Large intestine (tissue), 3 donors: ENCODE data around the gene RASGRP3. TPM values are rescaled to one million over a fixed set of nuclear protein-coding genes. Genes with fewer than 3 reads are reported as not detected.
"Not testable (repeated sequence)": the region's sequence is repeated elsewhere in the genome, so short reads cannot be mapped to it uniquely, and the experiment has no call there.

Experiments
- DNase-seq, 2 donors: peaks; one replicate each; pipeline versions ENCODE4 v3.0.0 to v3.0.0-alpha.2; 2013
- H3K27ac ChIP-seq: one replicate; pipeline ENCODE4 v1.5.1; 2013; ENCODE audit warnings: low read length
- H3K27me3 ChIP-seq: 2 replicates; pipeline ENCODE4 v1.6.1; 2013; ENCODE audit warnings: low read length; ENCODE audit not compliant: control insufficient read depth, insufficient read depth
- H3K36me3 ChIP-seq: 2 replicates; pipeline ENCODE4 v1.6.1; 2013; ENCODE audit warnings: low read length; ENCODE audit not compliant: control insufficient read depth, insufficient read depth
- H3K4me1 ChIP-seq: one replicate; pipeline ENCODE4 v1.6.1; 2013; ENCODE audit warnings: low read length; ENCODE audit not compliant: control insufficient read depth, insufficient read depth
- H3K4me3 ChIP-seq: one replicate; pipeline ENCODE4 v1.5.1; 2013; ENCODE audit warnings: low read length
- H3K9me3 ChIP-seq: one replicate; pipeline ENCODE4 v1.6.1; 2013; ENCODE audit warnings: mild to moderate bottlenecking, low read depth, low read length, moderate library complexity; ENCODE audit not compliant: control insufficient read depth
- WGBS: methylation state at CpG from one replicate; pipeline ENCODE4 v1.1.5; 2013; ENCODE audit warnings: low lambda C conversion rate; ENCODE audit not compliant: insufficient coverage; 5-methylcytosine and 5-hydroxymethylcytosine counted together
- polyA plus RNA-seq: library from polyadenylated mRNA; unstranded; fragments of 120-200 nt; gene quantifications from one replicate; pipeline ENCODE4 v1.2.1, GENCODE V29; 2013

RASGRP3 gene
- polyA plus RNA-seq, 1 donor = 11.2 TPM

GRCh38 chr2:33437815-33438214 lies 38.6 kb upstream of the RASGRP3 start:
- H3K27me3 ChIP-seq = no peaks in the 10 kb centered on the region
- no peaks in the 10 kb centered on the region for H3K4me1 ChIP-seq
- no peak for DNase-seq
- H3K9me3 ChIP-seq = no peaks in the 10 kb centered on the region
- no peaks in the 10 kb centered on the region for H3K36me3 ChIP-seq
- H3K27ac ChIP-seq = no peak overlapping the region
- 50% methylated on average over 1 of the region's 2 CpGs for WGBS
- H3K4me3 ChIP-seq = no peak overlapping the region

GRCh38 chr2:33441235-33441810 lies 35.1 kb upstream of the RASGRP3 start:
- peak; percentile 13 to 16 for DNase-seq
- no peaks in the 10 kb centered on the region for H3K4me1 ChIP-seq
- H3K27ac ChIP-seq = no peak overlapping the region
- no peak overlapping the region for H3K4me3 ChIP-seq
- no peaks in the 10 kb centered on the region for H3K9me3 ChIP-seq
- no peaks in the 10 kb centered on the region for H3K36me3 ChIP-seq
- H3K27me3 ChIP-seq = no peaks in the 10 kb centered on the region
- 70% methylated on average over 2 of the region's 3 CpGs for WGBS

GRCh38 chr2:33442052-33442451 lies 34.4 kb upstream of the RASGRP3 start:
- H3K27ac ChIP-seq, H3K36me3 ChIP-seq, DNase-seq, H3K4me1 ChIP-seq, H3K4me3 ChIP-seq, H3K9me3 ChIP-seq, H3K27me3 ChIP-seq: not testable (repeated sequence)
- no CpG with 5 or more reads among the region's 9 CpGs for WGBS

GRCh38 chr2:33442528-33443079 lies 33.8 kb upstream of the RASGRP3 start:
- no peaks in the 10 kb centered on the region for H3K9me3 ChIP-seq
- H3K4me1 ChIP-seq = no peaks in the 10 kb centered on the region
- H3K27me3 ChIP-seq = no peaks in the 10 kb centered on the region
- H3K36me3 ChIP-seq = no peaks in the 10 kb centered on the region
- no peak overlapping the region for H3K27ac ChIP-seq
- WGBS = 83% methylated on average over 4 of the region's 6 CpGs
- H3K4me3 ChIP-seq = no peak overlapping the region
- DNase-seq = peak in 1 of 2 donors; percentile 9

- Histone ChIP-seq H3K4me1 (no peaks in the 10 kb centered on the region), H3K36me3 (no peaks in the 10 kb centered on the region), H3K27ac (no peak overlapping the region), H3K4me3 (no peak overlapping the region), H3K27me3 (no peaks in the 10 kb centered on the region), H3K9me3 (no peaks in the 10 kb centered on the region)
- DNase-seq = no peak
- no CpG with 5 or more reads among the region's 3 CpGs for WGBS
Observed at GRCh38 chr2:33443274-33443829, 33.1 kb upstream of the RASGRP3 start.

- Histone ChIP-seq H3K4me3 (no peak overlapping the region), H3K4me1 (no peaks in the 10 kb centered on the region), H3K27me3 (no peaks in the 10 kb centered on the region), H3K36me3 (no peaks in the 10 kb centered on the region), H3K9me3 (no peaks in the 10 kb centered on the region), H3K27ac (no peak overlapping the region)
- no CpG with 5 or more reads among the region's 2 CpGs for WGBS
- no peak for DNase-seq
Observed at GRCh38 chr2:33444967-33445366, 31.5 kb upstream of the RASGRP3 start.

- no peaks in the 10 kb centered on the region for H3K9me3 ChIP-seq
- DNase-seq = no peak
- no peak overlapping the region for H3K4me3 ChIP-seq
- WGBS = no CpG with 5 or more reads among the region's 2 CpGs
- H3K4me1 ChIP-seq = no peaks in the 10 kb centered on the region
- H3K27me3 ChIP-seq = no peaks in the 10 kb centered on the region
- no peaks in the 10 kb centered on the region for H3K36me3 ChIP-seq
- H3K27ac ChIP-seq = no peak overlapping the region
Observed at GRCh38 chr2:33448220-33448899, 28.1 kb upstream of the RASGRP3 start.

GRCh38 chr2:33451214-33451613 lies 25.2 kb upstream of the RASGRP3 start:
- WGBS = 80% methylated on average over 1 of the region's 1 CpG

GRCh38 chr2:33451825-33452224 lies 24.6 kb upstream of the RASGRP3 start:
- H3K4me3 ChIP-seq = no peak overlapping the region
- no peaks in the 10 kb centered on the region for H3K9me3 ChIP-seq
- H3K36me3 ChIP-seq = no peaks in the 10 kb centered on the region
- H3K27me3 ChIP-seq = no peaks in the 10 kb centered on the region
- no CpG with 5 or more reads among the region's 1 CpG for WGBS
- no peak for DNase-seq
- no peak overlapping the region for H3K27ac ChIP-seq
- no peaks in the 10 kb centered on the region for H3K4me1 ChIP-seq

More at GRCh38 chr2:33451214-33451613, 25.2 kb upstream of the RASGRP3 start:
- Histone ChIP-seq H3K9me3 (no peaks in the 10 kb centered on the region), H3K4me3 (no peak overlapping the region), H3K27me3 (no peaks in the 10 kb centered on the region), H3K4me1 (no peaks in the 10 kb centered on the region), H3K27ac (no peak overlapping the region), H3K36me3 (no peaks in the 10 kb centered on the region)
- DNase-seq = no peak

- no peak overlapping the region for H3K4me3 ChIP-seq
- no peaks in the 10 kb centered on the region for H3K9me3 ChIP-seq
- no peak for DNase-seq
- no peak overlapping the region for H3K27ac ChIP-seq
- no peaks in the 10 kb centered on the region for H3K36me3 ChIP-seq
- H3K27me3 ChIP-seq = no peaks in the 10 kb centered on the region
- H3K4me1 ChIP-seq = no peaks in the 10 kb centered on the region
Observed at GRCh38 chr2:33452545-33452944, 23.9 kb upstream of the RASGRP3 start.
